ENCODE data around the gene FAM3A.
A peak's percentile ranks its signal among the peaks of the same experiment; 100 is the strongest.
"Not testable (repeated sequence)": the region's sequence is repeated elsewhere in the genome, so short reads cannot be mapped to it uniquely, and the experiment has no call there.

The FAM3A gene

DNA sequence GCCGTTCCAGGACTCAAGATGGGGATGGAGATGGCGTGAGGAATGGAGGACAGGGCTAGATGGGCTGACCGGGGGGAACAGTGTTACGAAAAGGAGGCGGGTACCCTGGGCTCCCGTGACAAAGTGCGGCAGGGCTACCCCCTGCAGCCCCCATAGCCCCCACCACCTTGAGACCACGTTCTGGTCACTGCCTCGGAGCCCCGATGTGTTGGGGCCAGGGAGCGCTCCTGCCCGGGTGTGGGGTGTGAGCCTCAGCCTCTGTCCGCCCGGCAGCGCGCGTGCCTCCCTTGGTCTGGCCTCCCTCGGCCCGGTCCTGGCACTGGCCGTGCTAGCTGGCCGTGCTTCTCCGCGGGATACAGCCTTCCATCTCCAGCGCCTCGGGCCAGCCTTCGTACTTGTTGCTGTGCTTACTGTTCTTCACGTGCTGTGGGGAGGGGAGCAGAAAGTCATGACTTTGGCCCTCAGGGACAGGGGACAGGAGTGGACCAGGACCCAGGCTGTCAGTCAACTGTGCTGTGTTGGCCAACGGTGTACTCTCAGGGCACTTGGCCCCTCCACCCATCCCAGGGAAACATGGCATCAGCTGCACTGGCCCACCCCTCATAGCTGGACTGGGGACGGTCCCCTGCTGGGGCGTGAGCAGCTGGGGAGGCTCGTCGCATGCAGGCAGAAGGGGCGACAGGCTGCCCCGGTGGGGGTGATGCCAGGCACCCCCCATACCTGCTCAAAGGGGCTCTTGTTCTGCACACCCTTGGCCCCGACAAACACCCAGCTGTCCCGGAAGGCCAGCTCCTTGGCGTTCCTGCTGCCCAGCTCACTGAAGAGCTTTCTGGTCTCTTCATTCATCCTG, 9.3 kb downstream of the FAM3A start:
- ATAC-seq (replicated peaks) (no peak), DNase-seq (no peak)
- peaks cover 16% of the 10 kb centered on the region for H3K36me3 Mint-ChIP-seq (ENCODE audit: insufficient read depth)
- H3K27me3 Mint-ChIP-seq = no peaks in the 10 kb centered on the region
- H3K27ac Mint-ChIP-seq = no peak overlapping the region
- peaks cover 2 to 3% of the 10 kb centered on the region in 2 donors for H3K4me1 Mint-ChIP-seq (ENCODE audit: low read depth in 2 of 2)
- no peak overlapping the region for H3K4me3 Mint-ChIP-seq
- no peaks in the 10 kb centered on the region for H3K9me3 Mint-ChIP-seq

DNA sequence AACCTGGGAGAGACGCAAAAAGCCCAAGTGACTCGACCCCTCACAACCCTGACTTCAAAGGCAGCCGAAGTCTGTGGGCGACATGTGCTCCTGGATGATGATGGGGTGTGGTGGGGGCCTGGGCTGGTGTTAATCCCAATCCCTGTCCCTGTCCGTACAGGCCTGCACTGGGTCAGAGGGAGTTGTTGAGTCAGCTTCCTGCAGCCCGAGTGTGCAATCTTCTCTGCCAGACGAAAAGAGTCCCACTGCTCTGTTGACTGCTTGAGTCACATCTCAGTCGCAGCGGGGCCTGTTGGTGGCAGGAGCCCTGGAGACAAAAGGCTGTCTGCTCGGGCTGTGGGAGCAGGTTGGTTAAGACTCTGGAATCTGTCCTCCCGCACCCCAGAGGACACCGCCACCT, 10.3 kb downstream of the FAM3A start:
- Mint-ChIP-seq H3K4me3 (no peak overlapping the region), H3K27ac (no peak overlapping the region), H3K4me1 (ENCODE audit: low read depth in 2 of 2) (no peaks in the 10 kb centered on the region), H3K27me3 (no peaks in the 10 kb centered on the region), H3K9me3 (no peaks in the 10 kb centered on the region), H3K36me3 (ENCODE audit: insufficient read depth) (peaks cover 16% of the 10 kb centered on the region)
- no peak for ATAC-seq (replicated peaks)
- no peak for DNase-seq

DNA sequence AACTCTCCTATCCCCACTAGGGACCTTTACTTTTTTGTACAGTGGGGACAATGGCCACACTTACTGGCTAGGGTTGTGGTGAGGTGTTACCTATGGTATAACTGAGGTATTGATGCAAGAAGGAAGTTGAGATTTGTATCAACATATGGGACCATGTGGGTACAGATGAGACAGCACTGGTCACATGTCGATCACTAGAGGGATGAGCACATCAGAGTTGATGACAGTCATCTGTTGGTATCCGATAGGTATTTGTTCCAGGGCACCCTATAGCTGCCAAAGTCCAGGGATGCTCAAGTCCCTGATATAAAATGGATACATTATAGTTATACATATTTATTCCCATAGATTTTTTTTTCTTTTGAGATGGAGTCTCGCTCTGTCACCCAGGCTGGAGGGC, 13.0 kb downstream of the FAM3A start:
- no peak overlapping the region for H3K4me3 Mint-ChIP-seq
- H3K27ac Mint-ChIP-seq = no peak overlapping the region
- ATAC-seq (replicated peaks) (no peak), DNase-seq (no peak)
- no peaks in the 10 kb centered on the region for H3K9me3 Mint-ChIP-seq
- peaks cover 11% of the 10 kb centered on the region for H3K36me3 Mint-ChIP-seq (ENCODE audit: insufficient read depth)
- H3K4me1 Mint-ChIP-seq (ENCODE audit: low read depth in 2 of 2) = no peaks in the 10 kb centered on the region
- no peaks in the 10 kb centered on the region for H3K27me3 Mint-ChIP-seq

DNA sequence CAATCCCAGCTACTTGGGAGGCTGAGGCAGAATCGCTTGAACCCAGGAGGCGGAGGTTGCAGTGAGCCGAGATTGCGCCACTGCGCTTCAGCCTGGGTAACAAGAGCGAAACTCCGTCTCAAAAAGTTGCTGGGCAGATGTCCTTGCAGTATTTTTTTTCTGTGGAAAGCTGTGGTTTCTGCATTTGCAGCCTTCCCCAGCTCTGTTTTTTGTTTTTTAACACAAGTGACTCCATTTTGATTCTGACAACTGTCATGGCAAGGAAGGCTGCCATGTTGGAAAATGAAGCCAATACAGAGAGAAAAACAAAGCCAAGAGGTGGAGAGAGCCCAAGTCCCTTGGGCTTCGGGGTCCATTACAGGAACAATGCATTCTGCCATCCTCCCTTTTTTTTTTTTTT, 13.9 kb downstream of the FAM3A start:
- H3K9me3 Mint-ChIP-seq = no peaks in the 10 kb centered on the region
- H3K27ac Mint-ChIP-seq = no peak overlapping the region
- H3K4me1 Mint-ChIP-seq (ENCODE audit: low read depth in 2 of 2) = no peaks in the 10 kb centered on the region
- ATAC-seq (replicated peaks) = no peak
- DNase-seq = no peak
- peaks cover 11% of the 10 kb centered on the region for H3K36me3 Mint-ChIP-seq (ENCODE audit: insufficient read depth)
- H3K4me3 Mint-ChIP-seq = no peak overlapping the region
- H3K27me3 Mint-ChIP-seq = no peaks in the 10 kb centered on the region

DNA sequence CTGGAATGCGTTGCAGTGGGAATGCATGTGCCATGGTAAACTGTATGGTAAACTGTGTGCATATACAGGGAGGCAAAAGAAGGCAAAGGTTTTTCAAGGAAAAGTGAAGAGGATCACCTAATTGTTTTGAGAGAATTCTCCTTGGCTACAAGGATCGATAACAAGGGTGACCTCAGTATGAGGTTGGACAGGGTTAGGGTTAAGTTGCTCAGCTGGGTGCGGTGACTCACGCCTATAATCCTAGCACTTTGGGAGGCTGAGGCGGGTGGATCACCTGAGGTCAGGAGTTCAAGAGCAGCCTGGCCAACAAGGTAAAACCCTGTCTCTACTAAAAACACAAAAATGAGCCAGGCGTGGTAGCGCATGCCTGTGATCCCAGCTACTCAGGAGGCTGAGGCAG, 14.6 kb downstream of the FAM3A start:
- not testable (repeated sequence) for DNase-seq; H3K27ac Mint-ChIP-seq; H3K9me3 Mint-ChIP-seq; ATAC-seq (replicated peaks); H3K4me3 Mint-ChIP-seq; H3K4me1 Mint-ChIP-seq (ENCODE audit: low read depth in 2 of 2); H3K27me3 Mint-ChIP-seq
- H3K36me3 Mint-ChIP-seq (ENCODE audit: insufficient read depth) = peaks cover 11% of the 10 kb centered on the region

DNA sequence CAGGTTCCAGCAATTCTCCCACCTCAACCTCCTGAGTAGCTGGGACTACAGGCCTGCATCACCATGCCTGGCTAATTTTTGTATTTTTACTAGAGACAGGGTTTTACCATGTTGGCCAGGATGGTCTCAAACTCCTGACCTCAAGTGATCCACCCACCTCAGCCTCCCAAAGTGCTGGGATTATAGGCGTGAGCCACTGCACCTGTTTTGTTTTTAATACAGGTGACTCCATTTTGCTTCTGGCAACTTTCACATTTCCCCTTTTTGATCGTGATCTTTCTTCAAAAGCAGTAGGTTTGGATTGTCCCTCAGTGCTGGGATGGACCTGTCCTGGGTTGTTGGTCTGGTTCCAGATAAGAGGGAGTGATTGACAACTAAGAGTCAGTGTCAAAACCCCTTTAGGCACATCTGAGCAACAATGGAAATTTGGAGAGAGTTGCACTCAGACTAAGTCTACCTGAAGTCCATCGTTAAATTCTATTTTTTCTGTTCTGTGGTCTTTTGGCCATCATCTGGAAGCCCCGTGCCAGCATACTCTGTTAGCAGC, 19.4 kb downstream of the FAM3A start:
- not testable (repeated sequence) for H3K27me3 Mint-ChIP-seq; DNase-seq; H3K9me3 Mint-ChIP-seq; H3K36me3 Mint-ChIP-seq (ENCODE audit: insufficient read depth); H3K4me1 Mint-ChIP-seq (ENCODE audit: low read depth in 2 of 2); ATAC-seq (replicated peaks); H3K4me3 Mint-ChIP-seq; H3K27ac Mint-ChIP-seq

DNA sequence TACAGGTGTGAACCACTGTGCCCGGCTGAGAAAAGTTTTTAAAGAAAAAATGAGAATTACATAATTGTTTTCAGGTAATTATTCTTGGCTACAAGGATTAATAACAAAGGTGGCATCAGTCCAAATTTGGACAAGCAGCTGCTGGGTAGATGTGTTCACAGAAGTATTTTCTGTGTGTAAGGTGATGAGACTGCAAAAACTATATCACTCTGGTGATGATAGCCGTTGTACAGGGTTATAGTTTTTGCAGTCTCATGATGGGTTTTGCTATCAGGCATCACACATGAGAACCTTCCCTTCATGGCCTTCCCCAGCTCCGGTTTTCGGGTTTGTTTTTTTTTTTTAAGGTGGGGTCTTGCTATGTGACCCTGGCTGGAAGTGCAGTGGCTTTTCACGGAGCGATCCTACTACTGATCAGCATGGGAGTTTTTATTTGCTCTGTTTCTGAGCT, 20.5 kb downstream of the FAM3A start:
- H3K4me1 Mint-ChIP-seq (ENCODE audit: low read depth in 2 of 2) = peaks cover 0 to 2% of the 10 kb centered on the region in 2 donors
- no peak overlapping the region for H3K27ac Mint-ChIP-seq
- H3K27me3 Mint-ChIP-seq = no peaks in the 10 kb centered on the region
- DNase-seq (no peak), ATAC-seq (replicated peaks) (no peak)
- no peaks in the 10 kb centered on the region for H3K9me3 Mint-ChIP-seq
- no peak overlapping the region for H3K4me3 Mint-ChIP-seq
- peaks cover 3% of the 10 kb centered on the region for H3K36me3 Mint-ChIP-seq (ENCODE audit: insufficient read depth)

DNA sequence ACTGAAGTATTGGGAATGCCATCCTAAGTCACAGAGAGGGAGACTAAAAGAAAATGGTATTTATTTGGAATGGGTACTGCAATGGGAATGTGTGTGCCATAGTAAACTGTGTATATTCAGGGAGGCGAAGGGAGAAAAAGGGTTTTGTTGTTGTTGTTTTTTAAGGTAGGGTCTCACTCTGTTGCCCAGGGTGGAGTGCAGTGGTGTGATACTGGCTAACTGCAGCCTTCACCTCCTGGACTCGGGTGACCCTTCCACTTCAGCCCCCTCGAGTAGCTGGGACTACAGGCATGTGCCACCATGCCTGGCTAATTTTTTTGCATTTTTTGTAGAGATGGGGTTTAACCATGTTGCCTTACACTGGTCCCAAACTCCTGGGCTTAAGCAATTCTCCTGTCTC, 21.3 kb downstream of the FAM3A start:
- H3K27me3 Mint-ChIP-seq = no peaks in the 10 kb centered on the region
- no peak overlapping the region for H3K27ac Mint-ChIP-seq
- H3K4me3 Mint-ChIP-seq = no peak overlapping the region
- peaks cover 3% of the 10 kb centered on the region in 2 donors for H3K4me1 Mint-ChIP-seq (ENCODE audit: low read depth in 2 of 2)
- ATAC-seq (replicated peaks) = no peak
- peaks cover 4% of the 10 kb centered on the region for H3K36me3 Mint-ChIP-seq (ENCODE audit: insufficient read depth)
- H3K9me3 Mint-ChIP-seq = no peaks in the 10 kb centered on the region
- DNase-seq = no peak

DNA sequence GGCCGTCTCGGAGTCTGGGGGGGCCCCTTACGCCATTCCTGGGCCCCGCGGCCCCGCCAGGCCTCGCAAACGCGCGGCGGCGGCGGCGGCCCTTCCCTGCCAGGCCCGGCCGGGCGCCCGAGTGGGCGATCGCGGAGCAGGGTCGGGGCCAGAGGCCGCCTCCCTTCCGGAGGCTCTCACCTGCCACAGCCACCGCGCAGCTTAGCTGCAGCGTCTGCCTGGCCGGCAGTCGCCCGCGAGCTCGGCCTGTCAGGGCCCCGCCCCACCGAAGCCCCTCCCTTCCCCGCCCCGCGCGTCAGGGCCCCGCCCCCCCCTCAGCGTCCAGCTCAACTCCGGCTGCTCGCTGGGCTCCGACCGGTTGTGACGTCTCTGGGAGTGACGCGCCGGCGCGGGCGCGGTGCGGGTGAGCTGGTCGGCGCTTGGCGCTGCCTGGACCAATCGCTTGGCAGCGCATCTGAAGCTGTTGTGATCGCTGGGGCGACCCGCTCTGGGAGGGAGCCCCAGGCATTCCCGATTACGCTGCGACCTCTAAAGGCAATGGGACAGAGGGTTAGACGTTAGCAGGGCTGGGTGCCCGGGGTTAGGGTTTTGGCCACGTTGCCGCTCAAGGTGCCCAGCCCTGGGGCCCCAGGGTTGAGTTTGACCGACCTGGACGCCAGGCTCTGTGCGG, 25.5 kb downstream of the FAM3A start, which contains the start of gene SLC10A3:
SLC10A3 (minus strand) TSS at position 216 of the 670 bp plus-strand sequence. CDS start 1,689 bp downstream, outside the sequence.
- Mint-ChIP-seq H3K27ac (peak within 1 kb of the TSS; percentile 88 to 90), H3K36me3 (ENCODE audit: insufficient read depth) (peaks cover 28% of the 10 kb centered on the region), H3K4me1 (ENCODE audit: low read depth in 2 of 2) (peaks cover 7 to 17% of the 10 kb centered on the region in 2 donors), H3K9me3 (no peaks in the 10 kb centered on the region), H3K4me3 (peak within 1 kb of the TSS; percentile 82 to 86), H3K27me3 (no peaks in the 10 kb centered on the region)
- DNase-seq (peak; percentile 74 to 79 (median 78)), ATAC-seq (replicated peaks) (peak; percentile 81)

DNA sequence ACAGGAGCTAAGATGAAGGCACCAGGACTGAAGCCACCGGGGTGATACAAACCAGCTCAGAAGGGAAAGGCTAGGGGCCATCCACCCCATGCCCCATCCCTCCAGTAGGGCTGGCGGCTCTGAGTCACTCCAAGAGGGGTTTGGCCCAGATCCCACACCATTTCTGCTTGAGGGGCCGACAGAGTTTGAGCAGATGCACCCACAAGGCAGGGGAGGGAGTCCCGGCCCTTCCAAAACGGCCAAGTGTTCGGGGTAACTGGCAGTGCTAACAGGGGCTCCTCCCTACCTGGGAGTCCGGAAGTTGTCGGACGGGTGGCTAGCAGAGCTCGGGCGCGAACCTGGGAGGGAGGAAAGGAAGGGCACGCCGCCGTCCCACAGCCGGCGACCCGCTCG, 26.0 kb downstream of the FAM3A start:
- Mint-ChIP-seq H3K4me1 (ENCODE audit: low read depth in 2 of 2) (peaks cover 7 to 17% of the 10 kb centered on the region in 2 donors), H3K27ac (peak overlapping the region; percentile 72 to 88), H3K27me3 (no peaks in the 10 kb centered on the region), H3K36me3 (ENCODE audit: insufficient read depth) (peaks cover 31% of the 10 kb centered on the region), H3K9me3 (no peaks in the 10 kb centered on the region), H3K4me3 (peak overlapping the region; percentile 82 to 86)
- ATAC-seq (replicated peaks) (peak; percentile 11), DNase-seq (peak in 2 of 3 experiments; percentile 17)

DNA sequence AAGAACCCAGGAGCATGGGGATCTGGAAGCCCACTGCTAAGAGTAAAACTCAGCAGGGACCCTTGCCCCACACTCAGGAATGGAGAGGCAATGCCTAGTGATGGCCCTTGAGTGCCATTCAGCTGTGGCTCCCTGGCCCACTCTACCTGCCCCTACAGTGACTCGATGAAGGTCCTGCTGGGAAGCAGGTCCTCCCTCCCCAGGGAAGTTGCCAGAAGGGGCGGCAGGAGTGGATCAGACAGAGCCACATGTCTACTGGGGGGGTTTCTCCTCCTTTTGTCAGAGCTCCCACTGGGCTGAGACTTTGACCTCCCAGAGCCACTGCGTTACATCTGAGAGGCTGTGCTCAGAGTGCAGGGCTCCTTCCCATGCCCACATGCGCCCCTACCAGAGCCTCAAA, 26.9 kb downstream of the FAM3A start:
- no peak for ATAC-seq (replicated peaks)
- no peaks in the 10 kb centered on the region for H3K27me3 Mint-ChIP-seq
- H3K4me1 Mint-ChIP-seq (ENCODE audit: low read depth in 2 of 2) = peaks cover 7 to 17% of the 10 kb centered on the region in 2 donors
- H3K36me3 Mint-ChIP-seq (ENCODE audit: insufficient read depth) = peaks cover 37% of the 10 kb centered on the region
- H3K27ac Mint-ChIP-seq = peak overlapping the region in 1 of 2 donors; percentile 88
- no peak for DNase-seq
- no peaks in the 10 kb centered on the region for H3K9me3 Mint-ChIP-seq
- peak overlapping the region; percentile 82 to 86 for H3K4me3 Mint-ChIP-seq

DNA sequence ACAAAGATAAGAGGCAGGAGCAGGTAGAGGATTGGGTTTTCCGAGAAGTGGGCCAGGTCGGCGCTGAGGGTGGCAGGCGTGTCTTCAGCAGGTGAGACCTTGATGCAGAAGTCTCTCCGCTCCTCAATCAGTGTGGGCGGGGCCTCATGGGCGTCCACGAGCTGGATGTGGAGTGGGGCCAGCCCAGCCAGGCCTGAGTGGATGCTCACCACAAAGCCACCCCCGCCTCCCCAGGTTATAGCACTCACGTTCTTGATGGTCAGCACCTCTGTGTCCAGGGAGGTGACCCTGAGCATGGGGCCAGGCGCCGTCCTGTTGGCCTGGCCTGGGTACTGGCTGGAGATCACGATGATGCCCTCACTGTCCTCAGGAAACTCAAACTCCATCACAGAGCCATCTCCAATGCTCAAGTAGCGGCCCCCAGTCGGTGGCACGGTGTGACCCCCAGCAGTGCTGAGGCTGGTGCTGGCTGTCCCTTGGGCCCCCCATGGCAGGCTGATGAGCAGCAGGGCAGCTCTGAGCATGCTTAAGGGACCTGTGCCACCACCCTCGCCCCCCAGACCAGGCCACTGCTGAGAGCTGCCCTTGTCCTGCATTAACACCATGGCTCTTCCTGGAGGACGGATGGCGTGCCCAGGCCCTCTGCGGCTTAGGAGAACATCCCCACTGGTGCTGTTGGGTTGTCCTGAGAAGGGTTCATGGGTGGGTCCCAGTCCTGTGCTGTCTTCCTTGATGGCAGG, 27.5 kb downstream of the FAM3A start:
- ATAC-seq (replicated peaks) = no peak
- Mint-ChIP-seq H3K4me3 (peak overlapping the region; percentile 35 to 86), H3K27me3 (no peaks in the 10 kb centered on the region), H3K36me3 (ENCODE audit: insufficient read depth) (peaks cover 40% of the 10 kb centered on the region), H3K4me1 (ENCODE audit: low read depth in 2 of 2) (peaks cover 7 to 18% of the 10 kb centered on the region in 2 donors), H3K27ac (peak overlapping the region in 1 of 2 donors; percentile 62), H3K9me3 (no peaks in the 10 kb centered on the region)
- DNase-seq = no peak
